ENCODE measurements around the gene IL20RA.

Gene IL20RA

GRCh38 chr6:137044366-137045221, at the start of gene IL20RA:
IL20RA (minus strand) TSS chr6:137044965; CDS start chr6:137044728, 237 bp downstream.
- peaks cover 59% of the 10 kb centered on the region for H3K27me3 ChIP-seq
- H3K4me1 ChIP-seq: peaks cover 11% of the 10 kb centered on the region

GRCh38 chr6:137093183-137094069, 48.7 kb upstream of the IL20RA start:
- Histone ChIP-seq H3K27ac (no peak overlapping the region), H3K4me1 (peaks cover 50% of the 10 kb centered on the region), H3K9ac (no peak overlapping the region), H3K4me2 (peak overlapping the region; percentile 36), H4K20me1 (no peaks in the 10 kb centered on the region), H3K27me3 (no peaks in the 10 kb centered on the region), H3K4me3 (no peak overlapping the region), H3K36me3 (no peaks in the 10 kb centered on the region), H3K9me3 (no peaks in the 10 kb centered on the region)
- no peak for TF ChIP-seq Cebpa-rat (IDR thresholded peaks at IDR 0.05)

More at GRCh38 chr6:137044366-137045221, at the start of gene IL20RA:
- H3K4me2 ChIP-seq: peak within 1 kb of the TSS; percentile 98
- peaks cover 7% of the 10 kb centered on the region for H3K9me3 ChIP-seq
- H3K27ac ChIP-seq: no peak within 1 kb of the TSS
- no peak for TF ChIP-seq Cebpa-rat (IDR thresholded peaks at IDR 0.05)
- peak within 1 kb of the TSS; percentile 54; the same call in 1 of the 2 replicates for H3K9ac ChIP-seq
- H3K4me3 ChIP-seq: peak within 1 kb of the TSS; percentile 70
- H4K20me1 ChIP-seq: peaks cover 26% of the 10 kb centered on the region
- no peaks in the 10 kb centered on the region for H3K36me3 ChIP-seq

GRCh38 chr6:137092018-137092417, 47.3 kb upstream of the IL20RA start:
- peak overlapping the region; percentile 34 for H3K4me2 ChIP-seq

GRCh38 chr6:137089305-137089704, 44.5 kb upstream of the IL20RA start:
- peaks cover 25% of the 10 kb centered on the region for H3K4me1 ChIP-seq
- H3K9ac ChIP-seq: no peak overlapping the region
- no peaks in the 10 kb centered on the region for H3K9me3 ChIP-seq
- H3K4me2 ChIP-seq: no peak overlapping the region
- no peak overlapping the region for H3K4me3 ChIP-seq
- no peak for TF ChIP-seq Cebpa-rat (IDR thresholded peaks at IDR 0.05)
- H4K20me1 ChIP-seq: no peaks in the 10 kb centered on the region
- no peaks in the 10 kb centered on the region for H3K36me3 ChIP-seq
- H3K27me3 ChIP-seq: no peaks in the 10 kb centered on the region
- no peak overlapping the region for H3K27ac ChIP-seq

More at GRCh38 chr6:137092018-137092417, 47.3 kb upstream of the IL20RA start:
- no peaks in the 10 kb centered on the region for H3K27me3 ChIP-seq
- H3K36me3 ChIP-seq: no peaks in the 10 kb centered on the region
- peaks cover 50% of the 10 kb centered on the region for H3K4me1 ChIP-seq
- H3K9ac ChIP-seq: no peak overlapping the region
- H3K27ac ChIP-seq: no peak overlapping the region
- TF ChIP-seq Cebpa-rat (IDR thresholded peaks at IDR 0.05): no peak
- no peaks in the 10 kb centered on the region for H4K20me1 ChIP-seq
- no peak overlapping the region for H3K4me3 ChIP-seq
- no peaks in the 10 kb centered on the region for H3K9me3 ChIP-seq

GRCh38 chr6:137087902-137088301, 43.1 kb upstream of the IL20RA start:
- no peak for TF ChIP-seq Cebpa-rat (IDR thresholded peaks at IDR 0.05)
- no peaks in the 10 kb centered on the region for H3K36me3 ChIP-seq
- H3K4me1 ChIP-seq: peaks cover 11% of the 10 kb centered on the region
- no peaks in the 10 kb centered on the region for H4K20me1 ChIP-seq
- no peak overlapping the region for H3K9ac ChIP-seq
- H3K4me3 ChIP-seq: no peak overlapping the region
- H3K27me3 ChIP-seq: no peaks in the 10 kb centered on the region
- H3K4me2 ChIP-seq: no peak overlapping the region
- H3K27ac ChIP-seq: no peak overlapping the region
- H3K9me3 ChIP-seq: no peaks in the 10 kb centered on the region

- H3K36me3 ChIP-seq: no peaks in the 10 kb centered on the region
These were observed 41.3 kb upstream of the IL20RA start for GRCh38 chr6:137086031-137086430.

GRCh38 chr6:137084865-137085617, 40.3 kb upstream of the IL20RA start:
- no peaks in the 10 kb centered on the region for H3K9me3 ChIP-seq
- H3K27me3 ChIP-seq: no peaks in the 10 kb centered on the region
- H3K4me3 ChIP-seq: no peak overlapping the region
- no peak overlapping the region for H3K4me2 ChIP-seq
- H4K20me1 ChIP-seq: no peaks in the 10 kb centered on the region
- no peak overlapping the region for H3K9ac ChIP-seq
- H3K4me1 ChIP-seq: no peaks in the 10 kb centered on the region
- no peak overlapping the region for H3K27ac ChIP-seq
- H3K36me3 ChIP-seq: no peaks in the 10 kb centered on the region
- TF ChIP-seq Cebpa-rat (IDR thresholded peaks at IDR 0.05): no peak

More at GRCh38 chr6:137086031-137086430, 41.3 kb upstream of the IL20RA start:
- no peak overlapping the region for H3K9ac ChIP-seq
- H3K9me3 ChIP-seq: no peaks in the 10 kb centered on the region
- no peak overlapping the region for H3K4me3 ChIP-seq
- no peaks in the 10 kb centered on the region for H3K27me3 ChIP-seq
- TF ChIP-seq Cebpa-rat (IDR thresholded peaks at IDR 0.05): no peak
- no peak overlapping the region for H3K4me2 ChIP-seq
- H3K27ac ChIP-seq: no peak overlapping the region
- H4K20me1 ChIP-seq: no peaks in the 10 kb centered on the region
- H3K4me1 ChIP-seq: no peaks in the 10 kb centered on the region

GRCh38 chr6:137084090-137084489, 39.3 kb upstream of the IL20RA start:
- TF ChIP-seq Cebpa-rat (IDR thresholded peaks at IDR 0.05): no peak
- Histone ChIP-seq H3K9ac (no peak overlapping the region), H3K4me2 (no peak overlapping the region), H3K4me1 (no peaks in the 10 kb centered on the region), H3K36me3 (no peaks in the 10 kb centered on the region), H3K27me3 (no peaks in the 10 kb centered on the region), H3K4me3 (no peak overlapping the region), H3K9me3 (no peaks in the 10 kb centered on the region), H3K27ac (no peak overlapping the region), H4K20me1 (no peaks in the 10 kb centered on the region)

GRCh38 chr6:137081997-137082396, 37.2 kb upstream of the IL20RA start:
- no peak for TF ChIP-seq Cebpa-rat (IDR thresholded peaks at IDR 0.05)
- Histone ChIP-seq H3K9ac (no peak overlapping the region), H3K27me3 (no peaks in the 10 kb centered on the region), H3K4me3 (no peak overlapping the region), H3K4me1 (no peaks in the 10 kb centered on the region), H3K9me3 (no peaks in the 10 kb centered on the region), H3K36me3 (no peaks in the 10 kb centered on the region), H4K20me1 (no peaks in the 10 kb centered on the region), H3K4me2 (no peak overlapping the region), H3K27ac (no peak overlapping the region)

All from BLaER1 (cell line).